Measurements from ENCODE around the gene MYO15B.
"Not testable (repeated sequence)": the region's sequence is repeated elsewhere in the genome, so short reads cannot be mapped to it uniquely, and the experiment has no call there.

The MYO15B gene

GRCh38 chr17:75625813-75626486 lies 38.4 kb downstream of the MYO15B start:
- DNase-seq = no peak

- no peak for DNase-seq
Observed at GRCh38 chr17:75626496-75627038, 39.0 kb downstream of the MYO15B start.

DNA sequence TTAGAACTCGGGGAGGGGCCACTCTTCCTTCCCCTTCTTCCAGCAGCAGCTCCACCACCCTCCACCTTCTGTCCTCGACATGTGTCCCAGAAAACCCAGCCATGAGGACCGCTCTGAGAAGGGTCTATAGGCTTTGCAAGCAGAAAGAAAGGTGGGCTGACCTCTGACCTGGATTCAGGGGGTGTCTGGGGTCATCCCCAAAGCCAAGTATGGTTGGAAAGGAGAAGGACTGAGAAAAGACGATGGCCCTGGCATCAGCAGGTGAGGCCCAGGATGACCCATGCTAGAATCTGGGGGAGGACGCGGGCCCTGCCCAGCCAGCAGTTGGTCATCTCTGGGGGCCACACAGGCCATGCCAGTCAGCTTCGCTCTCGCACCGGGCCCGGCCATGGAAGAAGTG lies 39.5 kb downstream of the MYO15B start:
- DNase-seq = no peak

GRCh38 chr17:75628425-75628824 lies 40.8 kb downstream of the MYO15B start:
- no peak for DNase-seq

GRCh38 chr17:75629157-75629556 lies 41.6 kb downstream of the MYO15B start:
- no peak for DNase-seq

DNA sequence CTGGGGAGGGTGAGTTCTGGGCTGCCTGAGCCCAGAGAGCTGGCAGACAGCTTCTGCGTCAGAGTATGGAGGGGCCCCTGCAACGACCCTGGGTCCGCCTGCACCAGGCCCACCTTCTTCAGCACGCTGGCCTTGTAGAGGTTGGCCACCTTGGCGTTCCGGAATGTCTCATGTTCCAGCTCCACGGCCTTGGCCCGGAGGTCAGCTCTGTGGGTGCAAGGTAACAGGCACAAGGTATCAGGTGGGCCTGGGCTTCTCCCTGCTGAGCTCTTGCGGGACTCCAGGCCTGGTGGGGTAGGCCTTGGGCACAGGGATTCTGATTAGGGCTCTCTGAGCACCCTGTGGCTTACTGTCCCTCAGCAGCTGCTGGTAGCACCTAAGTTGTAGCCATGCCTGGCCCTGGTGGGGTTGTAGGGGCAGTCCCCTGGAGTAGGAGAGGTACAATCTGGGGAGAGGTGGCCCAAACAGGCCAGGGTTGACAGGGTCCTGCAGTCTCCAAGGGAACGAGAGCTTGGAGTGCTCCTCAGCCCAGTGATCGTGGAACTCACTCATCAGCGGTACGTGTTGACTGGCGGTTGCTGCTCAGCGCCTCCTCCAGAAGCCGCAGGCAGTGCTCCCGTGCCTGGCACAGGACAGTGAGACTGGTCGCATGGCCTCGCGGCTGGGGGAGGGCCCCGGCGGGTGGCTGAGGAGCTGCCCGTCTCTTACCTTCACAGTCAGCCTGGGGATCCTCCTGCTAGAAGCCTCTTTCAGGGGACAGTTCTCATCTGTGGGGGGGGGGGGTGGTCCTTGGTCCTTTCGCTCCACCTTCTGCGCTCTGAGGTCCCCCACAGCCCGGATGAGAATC lies 42.7 kb downstream of the MYO15B start:
- no peak for DNase-seq

DNA sequence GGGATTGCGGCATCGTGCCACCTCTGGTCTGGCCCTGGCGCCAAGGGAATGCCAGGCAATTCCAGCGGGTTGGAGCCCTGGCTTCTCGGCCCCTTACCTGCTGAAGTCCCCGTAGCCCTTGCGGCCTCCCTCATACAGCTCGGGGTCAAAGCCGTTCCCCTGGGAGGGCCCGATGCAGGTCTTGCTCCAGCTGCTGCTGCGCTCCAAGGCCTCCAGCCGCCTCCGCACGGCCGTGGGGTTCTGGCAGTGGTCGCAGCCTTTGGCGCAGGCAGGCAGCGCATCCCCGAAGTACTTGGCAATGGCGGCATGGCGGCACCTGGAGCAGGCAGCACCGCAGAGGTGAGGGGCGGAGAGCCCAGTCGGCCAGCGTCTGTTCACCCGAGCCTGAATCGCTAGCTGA lies 43.8 kb downstream of the MYO15B start:
- DNase-seq = no peak

- no peak for DNase-seq
Observed at GRCh38 chr17:75632428-75632827, 44.8 kb downstream of the MYO15B start.

GRCh38 chr17:75632863-75633485 lies 45.4 kb downstream of the MYO15B start, which contains the start of gene SMIM5:
Gene SMIM5 (plus strand): TSS chr17:75633434. CDS start chr17:75640202, 6,768 bp downstream.
- DNase-seq = peak; percentile 65

DNA sequence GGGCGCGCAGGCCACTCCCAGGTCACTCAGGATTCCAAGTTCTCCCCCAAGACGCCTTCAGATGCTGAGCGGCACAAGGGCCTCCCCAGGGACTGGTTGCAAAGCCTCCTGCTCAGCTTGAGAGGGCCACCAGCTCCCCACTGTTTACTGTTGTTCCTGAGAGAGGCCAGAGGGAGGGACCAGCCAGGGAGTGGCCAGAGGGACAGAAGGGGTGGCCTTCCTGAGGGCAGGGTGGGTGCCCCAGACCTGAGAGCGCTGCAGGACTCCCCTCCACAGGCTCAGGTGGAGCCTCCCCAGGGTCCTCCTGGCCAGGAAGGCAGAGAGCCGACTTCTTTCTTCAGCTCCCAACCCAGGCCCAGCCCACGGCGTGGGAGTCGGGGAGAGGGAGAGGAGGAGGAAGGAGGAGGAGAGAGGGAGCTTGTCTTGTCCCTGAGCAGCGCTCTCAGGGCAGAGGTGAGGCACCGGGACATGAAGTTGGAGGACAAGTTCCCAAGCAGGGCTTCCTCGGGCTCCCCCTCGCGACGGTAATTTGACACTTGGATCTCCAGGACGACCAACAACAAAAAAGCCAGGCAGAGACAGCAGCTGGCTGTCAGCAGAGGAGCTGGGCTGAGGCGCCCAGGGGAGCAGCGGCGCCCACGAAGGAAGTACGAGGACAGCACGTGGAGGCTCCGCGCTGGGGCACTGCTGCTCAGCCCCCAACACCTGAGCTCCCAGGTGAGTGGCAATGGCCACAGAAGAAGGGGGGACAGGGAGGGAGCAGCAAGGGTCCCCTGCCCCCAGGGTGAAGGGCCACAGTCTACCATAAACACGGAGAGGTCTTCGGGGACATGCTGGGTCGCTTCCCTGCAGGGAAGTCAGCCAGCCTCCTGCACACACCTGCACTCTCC lies 46.1 kb downstream of the MYO15B start:
- DNase-seq = peak; percentile 82

DNA sequence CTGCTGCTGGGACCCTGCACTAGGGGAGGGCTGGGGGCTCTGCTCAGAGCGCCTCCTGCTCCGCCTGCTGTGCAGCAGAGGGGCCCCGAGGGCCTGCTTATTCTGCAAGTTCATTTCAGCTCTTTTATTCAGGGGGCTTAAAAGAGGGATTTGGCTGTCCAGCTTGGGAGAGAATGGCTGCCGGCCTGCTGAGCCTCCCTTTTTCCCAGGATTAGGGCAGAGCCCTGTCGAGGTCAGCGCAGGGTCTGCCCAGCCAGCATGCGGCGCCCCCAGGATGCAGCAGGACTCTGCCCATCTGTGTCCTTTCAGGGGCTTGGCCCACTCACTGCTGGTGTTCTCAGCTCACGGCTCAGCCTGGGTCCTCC lies 46.8 kb downstream of the MYO15B start:
- no peak for DNase-seq

GRCh38 chr17:75634754-75635609 lies 47.4 kb downstream of the MYO15B start:
- no peak for DNase-seq

- DNase-seq = no peak
Observed at GRCh38 chr17:75635610-75636202, 48.1 kb downstream of the MYO15B start.

- DNase-seq = no peak
Observed at GRCh38 chr17:75636381-75637142, 49.0 kb downstream of the MYO15B start.

GRCh38 chr17:75637143-75637538 lies 49.5 kb downstream of the MYO15B start:
- DNase-seq = no peak

GRCh38 chr17:75637551-75637950 lies 50.0 kb downstream of the MYO15B start:
- DNase-seq = no peak

DNA sequence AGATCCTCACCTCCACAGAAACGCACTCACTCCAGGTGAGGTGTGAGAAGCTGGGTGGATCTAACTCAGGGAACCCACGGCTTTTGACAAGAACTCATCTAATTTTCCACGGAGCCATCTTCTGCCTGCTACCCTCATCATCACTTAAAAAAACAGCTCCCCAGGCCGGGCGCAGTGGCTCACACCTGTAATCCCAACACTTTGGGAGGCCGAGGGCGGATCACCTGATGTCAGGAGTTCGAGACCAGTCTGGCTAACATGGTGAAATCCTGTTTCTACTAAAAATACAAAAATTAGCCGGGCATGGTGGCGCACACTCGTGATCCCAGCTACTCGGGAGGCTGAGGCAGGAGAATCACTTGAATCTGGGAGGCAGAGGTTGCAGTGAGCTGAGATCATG lies 50.4 kb downstream of the MYO15B start:
- not testable (repeated sequence) for DNase-seq

DNA sequence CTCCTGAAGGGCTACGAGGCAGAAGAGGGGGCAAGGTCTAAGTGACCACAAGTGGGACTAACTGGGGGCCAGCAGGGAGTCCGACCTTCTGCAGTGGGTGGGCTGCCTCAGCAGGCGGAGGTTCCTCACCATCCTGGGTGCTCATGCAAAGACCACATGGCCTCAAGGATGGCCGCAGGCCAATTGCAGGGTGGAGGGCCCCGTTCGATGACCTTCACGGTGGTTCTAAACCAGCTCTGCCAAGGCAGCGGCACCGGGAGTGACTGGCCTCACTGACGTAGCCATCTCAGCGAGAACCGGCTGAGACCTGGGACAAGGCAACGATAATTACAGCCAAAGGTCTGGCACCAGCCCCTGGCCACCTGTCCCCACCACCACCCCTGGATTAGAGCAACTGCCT lies 51.3 kb downstream of the MYO15B start:
- no peak for DNase-seq

DNA sequence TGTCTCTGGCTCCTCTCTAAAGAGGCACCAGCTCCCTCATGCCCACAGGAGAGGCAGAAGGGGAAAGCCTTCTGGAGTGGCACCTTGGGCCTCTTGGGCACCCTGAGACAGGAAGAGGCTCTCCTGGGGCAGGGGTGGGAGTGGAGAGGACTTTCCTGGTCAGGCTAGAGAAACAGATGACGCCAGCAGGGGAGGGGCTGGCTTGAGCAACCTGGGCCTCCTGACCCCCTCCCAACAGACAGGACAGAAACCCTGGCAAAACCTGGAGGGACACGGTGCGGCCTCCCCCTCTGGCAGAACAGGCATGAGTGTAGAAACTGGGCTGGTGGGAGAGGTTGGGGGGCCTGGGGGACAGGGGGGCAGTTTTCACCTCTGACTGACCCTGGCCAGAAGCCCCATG lies 51.7 kb downstream of the MYO15B start:
- DNase-seq = no peak
